Tibial artery (tissue), 4 donors: ENCODE results near the gene IREB2.

ENCODE experiments used
- DNase-seq, 2 donors: peaks; one replicate each; pipeline ENCODE4 v3.0.0-alpha.2; 2019
- H3K27ac ChIP-seq, 2 donors: fragments of 200-600 bp; sonication (generic) in 1 of 2; 1 replicate in 1 of 2; 2 replicates in 1 of 2; pipeline ENCODE4 v1.5.1; 2018 to 2019; ENCODE audit warnings: mild to moderate bottlenecking in 1 of 2
- H3K27me3 ChIP-seq, 2 donors: fragments of 200-600 bp; sonication (generic) in 1 of 2; one replicate each; pipeline versions ENCODE4 v1.5.1 to v1.6.0; 2016 to 2019
- H3K36me3 ChIP-seq, 3 donors: fragments of 200-600 bp; sonication (generic) in 2 of 3; one replicate each; pipeline ENCODE4 v1.5.1; 2016 to 2019; ENCODE audit warnings: mild to moderate bottlenecking in 2 of 3
- H3K4me1 ChIP-seq, 4 donors: fragments of 200-600 bp; sonication (generic) in 2 of 4; 1 replicate in 3 of 4; 2 replicates in 1 of 4; pipeline ENCODE4 v1.5.1; 2016 to 2019
- H3K4me3 ChIP-seq, 2 donors: fragments of 200-600 bp; sonication (generic) in 1 of 2; 1 replicate in 1 of 2; 2 replicates in 1 of 2; pipeline ENCODE4 v1.5.1; 2018 to 2019; ENCODE audit warnings: mild to moderate bottlenecking in 2 of 2
- H3K9me3 ChIP-seq, 3 donors: fragments of 200-600 bp; sonication (generic) in 1 of 3; one replicate each; pipeline ENCODE4 v1.5.1; 2016 to 2019
- CTCF ChIP-seq, 2 experiments: fragments of 200-600 bp in 1 of 2; fragments of 450-650 bp in 1 of 2; IDR thresholded peaks; one replicate each; pipeline ENCODE4 v1.5.1; 2017 to 2019; ENCODE audit warnings: antibody characterized with exemption in 2 of 2, mild to moderate bottlenecking in 1 of 2, moderate library complexity in 1 of 2
- intact Hi-C: fragments of 100-400 bp; cut with DNase I; formaldehyde crosslinking; loops from one replicate; pipeline ENCODE4 v1.15.0; 2023; ENCODE audit warnings: low total_unique reads

The IREB2 gene

GRCh38 chr15:78492872-78493271, 54.9 kb downstream of the IREB2 start:
- no peak overlapping the region for H3K27ac ChIP-seq
- no peaks in the 10 kb centered on the region for H3K4me1 ChIP-seq
- H3K36me3 ChIP-seq: peaks cover 67 to 95% (median 90%) of the 10 kb centered on the region in 3 donors
- no peak overlapping the region for H3K4me3 ChIP-seq
- no peaks in the 10 kb centered on the region for H3K9me3 ChIP-seq
- no peak for TF ChIP-seq CTCF (IDR thresholded peaks at IDR 0.05)
- no peaks in the 10 kb centered on the region for H3K27me3 ChIP-seq
- no peak for DNase-seq
- intact Hi-C loops: no loop called here

GRCh38 chr15:78501857-78502256, 63.8 kb downstream of the IREB2 start:
- no peak for DNase-seq
- H3K36me3 ChIP-seq: peaks cover 19 to 36% (median 24%) of the 10 kb centered on the region in 3 donors
- TF ChIP-seq CTCF (IDR thresholded peaks at IDR 0.05): no peak
- intact Hi-C loops: no loop called here
- no peaks in the 10 kb centered on the region for H3K9me3 ChIP-seq
- H3K27me3 ChIP-seq: no peaks in the 10 kb centered on the region
- no peak overlapping the region for H3K4me3 ChIP-seq
- H3K27ac ChIP-seq: no peak overlapping the region
- H3K4me1 ChIP-seq: no peaks in the 10 kb centered on the region

- Histone ChIP-seq H3K27me3 (no peaks in the 10 kb centered on the region), H3K36me3 (peaks cover 11 to 28% (median 17%) of the 10 kb centered on the region in 3 donors), H3K4me3 (no peak overlapping the region), H3K4me1 (no peaks in the 10 kb centered on the region), H3K27ac (no peak overlapping the region), H3K9me3 (no peaks in the 10 kb centered on the region)
- no peak for DNase-seq
- intact Hi-C loops: no loop called here
- no peak for TF ChIP-seq CTCF (IDR thresholded peaks at IDR 0.05)
Measured at GRCh38 chr15:78502641-78503040, 64.6 kb downstream of the IREB2 start.

GRCh38 chr15:78506971-78507830, 69.2 kb downstream of the IREB2 start, which contains the start of gene HYKK:
HYKK (plus strand) TSS chr15:78507577; CDS start chr15:78513089, 5,512 bp downstream.
- intact Hi-C loops: no loop called here
- Histone ChIP-seq H3K36me3 (no peaks in the 10 kb centered on the region), H3K9me3 (no peaks in the 10 kb centered on the region), H3K27me3 (no peaks in the 10 kb centered on the region), H3K27ac (peak within 1 kb of the TSS; percentile 66 to 76), H3K4me3 (peak within 1 kb of the TSS; percentile 65 to 76), H3K4me1 (peaks cover 0 to 9% (median 6%) of the 10 kb centered on the region in 4 donors)
- DNase-seq: peak; percentile 94 to 97
- TF ChIP-seq CTCF (IDR thresholded peaks at IDR 0.05): peak; percentile 9 to 18

- intact Hi-C loops: no loop called here
- H3K4me3 ChIP-seq: peak overlapping the region; percentile 65 to 76
- H3K9me3 ChIP-seq: no peaks in the 10 kb centered on the region
- H3K27ac ChIP-seq: peak overlapping the region; percentile 66 to 76
- peak in 1 of 2 donors; percentile 69 for DNase-seq
- no peaks in the 10 kb centered on the region for H3K36me3 ChIP-seq
- peaks cover 0 to 9% (median 6%) of the 10 kb centered on the region in 4 donors for H3K4me1 ChIP-seq
- TF ChIP-seq CTCF (IDR thresholded peaks at IDR 0.05): no peak
- no peaks in the 10 kb centered on the region for H3K27me3 ChIP-seq
Measured at GRCh38 chr15:78507831-78508160, 69.8 kb downstream of the IREB2 start.
